Bronchial epithelial cell (primary cell): Measurements from ENCODE around the gene DENND1B. TPM values are rescaled to one million over a fixed set of nuclear protein-coding genes. Genes with fewer than 3 reads are reported as not detected.

Experiments
- DNase-seq: peaks from one replicate; pipeline ENCODE4 v3.0.0-alpha.2; 2010; ENCODE audit warnings: low read depth
- FAIRE-seq: peaks from 2 replicates; lab custom pipeline; 2011; peaks lifted over from hg19 to GRCh38; lab: Jason Lieb, UNC
- H3K27me3 ChIP-seq: 2 replicates; pipeline ENCODE4 v1.5.1; 2011; ENCODE audit warnings: low read length; ENCODE audit not compliant: control insufficient read depth, insufficient read depth
- H3K36me3 ChIP-seq: 2 replicates; pipeline ENCODE4 v1.5.1; 2011; ENCODE audit warnings: low read length; ENCODE audit not compliant: control insufficient read depth, insufficient read depth
- H3K4me3 ChIP-seq: 2 replicates; pipeline ENCODE4 v1.5.1; 2011; ENCODE audit warnings: mild to moderate bottlenecking, low read depth, low read length, control low read depth
- total RNA-seq: library from RNA; depleted of rRNA; stranded (reverse); fragments of >200 nt; gene quantifications from 2 replicates; pipeline ENCODE4 v1.2.1, GENCODE V29; 2014
- TF ChIP-seq, protein P1 (sequence below): IDR thresholded peaks from 2 replicates; pipeline ENCODE4 v1.5.1; 2011; ENCODE audit warnings: mild to moderate bottlenecking, moderate library complexity, low read length, control low read depth, inconsistent platforms; ENCODE audit not compliant: insufficient read depth, severe bottlenecking

Gene DENND1B
- total RNA-seq, 1 donor from 2014 or later = 15.5 TPM

DNA sequence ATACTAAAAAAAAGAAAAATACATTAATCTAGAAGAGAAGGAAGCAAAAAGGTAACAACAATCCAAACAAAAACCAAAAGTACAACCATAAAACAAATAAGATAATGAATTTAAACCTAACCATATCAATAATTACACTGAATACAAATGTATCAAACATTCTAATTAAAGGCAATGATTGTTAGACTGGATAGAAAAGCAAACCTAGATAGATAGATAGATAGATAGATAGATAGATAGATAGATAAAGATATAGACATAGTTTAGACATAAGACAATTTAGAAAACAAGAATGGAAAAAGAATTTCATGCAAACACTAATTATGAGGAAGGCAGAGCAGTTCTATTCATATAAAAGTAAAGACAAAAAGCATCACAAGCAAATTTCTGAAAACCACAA, 24.9 kb downstream of the DENND1B start:
- DNase-seq = no peak
- H3K27me3 ChIP-seq = no peaks in the 10 kb centered on the region
- H3K36me3 ChIP-seq = no peaks in the 10 kb centered on the region
- TF ChIP-seq, protein P1, sequence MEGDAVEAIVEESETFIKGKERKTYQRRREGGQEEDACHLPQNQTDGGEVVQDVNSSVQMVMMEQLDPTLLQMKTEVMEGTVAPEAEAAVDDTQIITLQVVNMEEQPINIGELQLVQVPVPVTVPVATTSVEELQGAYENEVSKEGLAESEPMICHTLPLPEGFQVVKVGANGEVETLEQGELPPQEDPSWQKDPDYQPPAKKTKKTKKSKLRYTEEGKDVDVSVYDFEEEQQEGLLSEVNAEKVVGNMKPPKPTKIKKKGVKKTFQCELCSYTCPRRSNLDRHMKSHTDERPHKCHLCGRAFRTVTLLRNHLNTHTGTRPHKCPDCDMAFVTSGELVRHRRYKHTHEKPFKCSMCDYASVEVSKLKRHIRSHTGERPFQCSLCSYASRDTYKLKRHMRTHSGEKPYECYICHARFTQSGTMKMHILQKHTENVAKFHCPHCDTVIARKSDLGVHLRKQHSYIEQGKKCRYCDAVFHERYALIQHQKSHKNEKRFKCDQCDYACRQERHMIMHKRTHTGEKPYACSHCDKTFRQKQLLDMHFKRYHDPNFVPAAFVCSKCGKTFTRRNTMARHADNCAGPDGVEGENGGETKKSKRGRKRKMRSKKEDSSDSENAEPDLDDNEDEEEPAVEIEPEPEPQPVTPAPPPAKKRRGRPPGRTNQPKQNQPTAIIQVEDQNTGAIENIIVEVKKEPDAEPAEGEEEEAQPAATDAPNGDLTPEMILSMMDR = no peak
- FAIRE-seq = no peak
- no peak overlapping the region for H3K4me3 ChIP-seq

DNA sequence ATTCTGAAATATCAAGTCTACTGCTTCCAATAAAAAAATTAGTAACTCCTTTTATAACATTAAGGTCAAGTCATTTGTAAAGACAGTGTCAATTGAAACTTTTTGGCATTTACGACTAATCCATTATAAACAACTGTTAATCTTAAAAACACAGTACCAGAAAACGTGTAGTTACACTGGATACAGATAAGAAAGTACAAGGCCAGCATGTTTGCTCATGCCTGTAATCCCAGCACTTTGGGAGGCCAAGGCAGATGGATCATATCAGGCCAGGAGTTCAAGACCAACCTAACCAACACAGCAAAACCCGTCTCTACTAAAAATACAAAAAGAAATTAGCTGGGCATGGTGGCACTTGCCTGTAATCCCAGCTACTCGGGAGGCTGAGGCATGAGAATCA, 29.4 kb downstream of the DENND1B start:
- DNase-seq = no peak
- H3K36me3 ChIP-seq = no peaks in the 10 kb centered on the region
- no peak overlapping the region for H3K4me3 ChIP-seq
- H3K27me3 ChIP-seq = no peaks in the 10 kb centered on the region
- no peak for FAIRE-seq
- TF ChIP-seq, protein P1 = no peak

DNA sequence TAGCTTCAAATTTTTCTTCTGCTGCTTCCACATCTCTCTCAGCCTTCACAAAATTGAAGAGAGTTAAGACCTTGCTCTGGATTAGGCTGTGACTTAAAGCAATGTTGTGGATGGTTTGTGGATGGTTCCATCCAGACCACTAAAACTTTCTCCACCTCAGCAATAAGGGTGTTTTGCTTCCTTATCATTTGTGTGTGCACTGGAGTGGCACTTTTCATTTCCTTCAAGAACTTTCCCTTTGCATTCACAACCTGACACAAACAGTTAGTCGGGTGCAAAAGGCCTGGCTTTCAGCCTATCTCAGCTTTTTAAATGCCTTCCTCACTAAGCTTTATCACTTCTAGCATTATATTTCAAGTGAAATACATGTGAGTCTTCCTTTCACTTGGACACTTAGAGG, 30.3 kb downstream of the DENND1B start:
- TF ChIP-seq, protein P1 = no peak

DNA sequence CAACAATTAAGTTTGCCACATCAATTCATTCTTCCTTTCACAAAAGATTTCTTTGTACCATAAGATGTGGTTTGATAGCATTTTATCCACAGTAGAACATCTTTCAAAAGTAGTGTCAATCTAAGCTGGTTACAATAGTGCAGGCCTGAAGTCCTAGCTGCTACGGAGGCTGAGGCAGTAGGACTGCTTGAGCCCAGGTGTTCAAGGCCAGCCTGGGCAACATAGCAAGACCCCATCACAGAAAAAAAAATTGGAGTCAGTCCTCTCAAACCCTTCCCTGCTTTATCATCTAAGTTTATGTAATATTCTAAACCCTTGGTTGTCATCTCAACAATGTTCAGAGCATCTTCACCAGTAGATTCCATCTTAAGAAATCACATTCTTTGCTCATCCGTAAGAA, 31.7 kb downstream of the DENND1B start:
- TF ChIP-seq, protein P1 = no peak
- FAIRE-seq = no peak
- no peak for DNase-seq
- H3K4me3 ChIP-seq = no peak overlapping the region
- no peaks in the 10 kb centered on the region for H3K27me3 ChIP-seq
- no peaks in the 10 kb centered on the region for H3K36me3 ChIP-seq

More for the DNA sequence above, 30.3 kb downstream of the DENND1B start:
- FAIRE-seq = no peak
- no peaks in the 10 kb centered on the region for H3K27me3 ChIP-seq
- no peak overlapping the region for H3K4me3 ChIP-seq
- DNase-seq = no peak
- no peaks in the 10 kb centered on the region for H3K36me3 ChIP-seq

DNA sequence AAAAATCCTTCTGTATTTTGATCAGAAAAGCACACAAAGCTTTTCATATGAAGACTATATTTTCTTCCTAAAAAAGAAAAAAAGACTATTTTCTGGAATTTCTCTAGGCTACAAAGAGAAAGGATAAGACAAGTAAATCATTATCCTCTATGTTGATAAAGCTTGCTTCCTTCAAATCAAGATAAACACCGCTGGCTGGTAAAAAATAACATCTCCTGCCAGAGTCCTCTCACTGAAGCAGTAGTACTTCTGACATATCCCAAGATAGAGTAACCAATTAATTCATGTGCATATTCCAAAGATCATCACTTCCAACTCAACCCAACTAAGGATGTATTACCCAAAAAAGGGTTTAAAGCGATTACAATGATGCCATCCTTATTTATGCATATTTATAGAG, 34.3 kb downstream of the DENND1B start:
- H3K36me3 ChIP-seq = no peaks in the 10 kb centered on the region
- H3K27me3 ChIP-seq = no peaks in the 10 kb centered on the region
- no peak overlapping the region for H3K4me3 ChIP-seq
- no peak for FAIRE-seq
- no peak for DNase-seq
- TF ChIP-seq, protein P1 = no peak

DNA sequence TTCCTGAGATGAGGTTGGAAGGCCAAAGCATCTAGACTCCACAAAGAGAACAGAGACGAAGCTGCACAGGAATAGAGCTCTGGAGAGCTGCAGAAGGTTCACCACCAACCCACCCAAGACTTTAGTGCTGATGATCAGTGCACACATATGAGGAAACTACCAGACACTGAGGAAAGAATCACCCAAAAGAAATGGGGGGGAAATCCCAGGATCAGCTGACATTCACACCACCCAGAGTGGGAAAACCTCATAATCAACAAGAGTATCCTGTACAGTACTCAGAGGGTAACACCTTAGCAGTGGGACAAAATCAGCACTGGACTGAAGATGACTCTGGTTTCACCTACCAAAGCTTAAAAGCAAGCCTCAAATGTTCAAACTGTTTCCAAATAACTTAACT, 36.4 kb downstream of the DENND1B start:
- DNase-seq (no peak), FAIRE-seq (no peak)
- Histone ChIP-seq H3K4me3 (no peak overlapping the region), H3K36me3 (no peaks in the 10 kb centered on the region), H3K27me3 (no peaks in the 10 kb centered on the region)
- TF ChIP-seq, protein P1 = no peak
